Heart left ventricle (tissue), 13 donors: Measurements from ENCODE around the gene RPS25.

Experiments used
- POLR2A ChIP-seq, 2 donors: fragments of 450-650 bp; IDR thresholded peaks; one replicate each; pipeline ENCODE4 v1.6.1; 2017; ENCODE audit warnings: antibody characterized with exemption in 2 of 2, mild to moderate bottlenecking in 2 of 2, moderate library complexity in 2 of 2
- TF ChIP-seq, protein P1 (sequence below), 12 donors: fragments of 200-600 bp; sonication (generic) in 4 of 12; IDR thresholded peaks; one replicate each; pipeline versions ENCODE4 v1.5.0 to v1.8.0; 2018 to 2022; ENCODE audit warnings: antibody characterized with exemption in 12 of 12, mild to moderate bottlenecking in 5 of 12
- donor health status: ischemic (EF 13 %, LVEDD 7.1; RV severe dilation, severe dysfunction).
- donor health status: DM: no; HTN: yes; CAD: no.
- donor health status: DM: no; HTN: no; CAD: no.
- donor health status: ischemic (EF 25% LVEDD 6.9; RV normal size, moderate dysfunction).
- donor health status: ischemic (EF 25% LVEDD 5.7; RV mildly dilated, moderate dysfunction).
- donor health status: ischemic (EF 35%, LVEDD 5.7; RV mildly dilated, moderate dysfunction).
- donor health status: nonischemic (EF 11% LVEDD 7.7; RV severe dilation, severe dysfunction).
- donor health status: DM: yes; HTN: yes; CAD: no.
- donor health status: PGD.
- donor health status: ischemic (EF 29% LVEDD 5.4; RV normal size, mild dysfunction).
- donor health status: nonischemic (EF 23%, LVEDD 6.1; RV moderate dilation, normal function).

DNA sequence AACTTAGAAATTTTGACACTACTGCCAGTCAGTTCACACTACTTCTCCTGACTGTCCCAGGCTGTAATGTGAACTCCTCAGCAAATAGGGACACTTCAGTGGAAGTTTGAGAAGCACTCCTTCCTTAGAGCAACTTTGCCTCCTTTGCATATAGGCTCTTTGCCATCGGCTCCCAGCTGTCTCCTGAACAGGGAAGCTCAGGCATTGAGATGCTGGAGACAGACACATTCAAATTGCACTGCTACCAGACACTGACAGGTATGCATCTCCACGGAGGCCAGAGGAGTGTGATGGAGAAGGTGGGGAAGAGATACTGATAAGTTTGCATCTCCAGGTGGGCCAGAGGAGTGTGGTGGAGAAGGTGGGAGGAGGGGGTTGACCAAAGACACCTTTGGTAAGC lies 1.9 kb upstream of the RPS25 start:
- TF ChIP-seq, protein P1, sequence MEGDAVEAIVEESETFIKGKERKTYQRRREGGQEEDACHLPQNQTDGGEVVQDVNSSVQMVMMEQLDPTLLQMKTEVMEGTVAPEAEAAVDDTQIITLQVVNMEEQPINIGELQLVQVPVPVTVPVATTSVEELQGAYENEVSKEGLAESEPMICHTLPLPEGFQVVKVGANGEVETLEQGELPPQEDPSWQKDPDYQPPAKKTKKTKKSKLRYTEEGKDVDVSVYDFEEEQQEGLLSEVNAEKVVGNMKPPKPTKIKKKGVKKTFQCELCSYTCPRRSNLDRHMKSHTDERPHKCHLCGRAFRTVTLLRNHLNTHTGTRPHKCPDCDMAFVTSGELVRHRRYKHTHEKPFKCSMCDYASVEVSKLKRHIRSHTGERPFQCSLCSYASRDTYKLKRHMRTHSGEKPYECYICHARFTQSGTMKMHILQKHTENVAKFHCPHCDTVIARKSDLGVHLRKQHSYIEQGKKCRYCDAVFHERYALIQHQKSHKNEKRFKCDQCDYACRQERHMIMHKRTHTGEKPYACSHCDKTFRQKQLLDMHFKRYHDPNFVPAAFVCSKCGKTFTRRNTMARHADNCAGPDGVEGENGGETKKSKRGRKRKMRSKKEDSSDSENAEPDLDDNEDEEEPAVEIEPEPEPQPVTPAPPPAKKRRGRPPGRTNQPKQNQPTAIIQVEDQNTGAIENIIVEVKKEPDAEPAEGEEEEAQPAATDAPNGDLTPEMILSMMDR (IDR thresholded peaks at IDR 0.05) = no peak
- no peak for TF ChIP-seq POLR2A (IDR thresholded peaks at IDR 0.05)
